ENCODE measurements around the gene PAEP. TPM values are rescaled to one million over a fixed set of nuclear protein-coding genes. Genes with fewer than 3 reads are reported as not detected.

Gene PAEP
- total RNA-seq, 3 donors from 2014 or later = not detected

DNA sequence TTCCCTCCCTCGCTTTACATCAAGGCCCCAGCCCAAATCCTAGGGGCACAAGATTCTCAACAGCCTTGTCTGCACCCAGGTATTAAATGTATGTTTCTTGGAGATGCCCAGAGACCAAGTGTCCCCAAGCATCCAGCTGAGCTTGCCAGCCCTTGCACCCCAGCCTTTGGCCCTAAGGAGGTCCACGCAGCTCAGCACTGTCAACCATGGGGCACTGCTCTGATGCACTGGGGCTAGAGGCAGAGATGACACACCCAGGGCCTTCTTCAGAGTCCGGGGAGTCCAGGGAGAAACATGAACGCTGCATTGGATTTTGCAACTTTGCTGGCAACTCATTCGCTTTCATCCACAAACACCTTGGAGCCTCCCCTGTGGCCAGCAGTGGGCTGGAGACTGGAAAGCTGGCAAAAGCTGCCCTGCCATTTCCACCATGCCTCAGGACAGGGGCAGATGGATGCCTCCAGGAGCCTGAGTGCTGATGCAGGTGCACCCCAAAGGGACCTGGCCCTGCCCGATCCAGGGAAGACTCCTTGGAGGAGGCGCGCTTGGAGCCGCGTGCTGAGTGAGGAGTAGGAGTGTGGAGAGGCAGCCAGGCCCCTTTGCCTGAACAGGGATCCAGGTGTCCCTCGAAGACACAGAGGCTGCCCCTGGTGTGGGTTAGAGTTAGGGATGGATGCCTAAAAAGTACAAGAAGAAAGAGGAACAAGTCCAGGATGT, 19.3 kb downstream of the PAEP start:
- no peaks in the 10 kb centered on the region for H3K4me1 ChIP-seq
- DNase-seq (ENCODE audit: low spot score in 2 of 2) = no peak
- H3K27me3 ChIP-seq = peaks cover 0 to 20% of the 10 kb centered on the region in 2 donors
- no peak overlapping the region for H3K4me3 ChIP-seq
- H3K36me3 ChIP-seq = no peaks in the 10 kb centered on the region
- no peaks in the 10 kb centered on the region for H3K9me3 ChIP-seq
- intact Hi-C loops (cut with DNase I; ENCODE audit: low total_unique reads) = no loop called here
- H3K27ac ChIP-seq = no peak overlapping the region
- TF ChIP-seq POLR2AphosphoS5 (IDR thresholded peaks at IDR 0.05) = no peak
- TF ChIP-seq, protein P1, sequence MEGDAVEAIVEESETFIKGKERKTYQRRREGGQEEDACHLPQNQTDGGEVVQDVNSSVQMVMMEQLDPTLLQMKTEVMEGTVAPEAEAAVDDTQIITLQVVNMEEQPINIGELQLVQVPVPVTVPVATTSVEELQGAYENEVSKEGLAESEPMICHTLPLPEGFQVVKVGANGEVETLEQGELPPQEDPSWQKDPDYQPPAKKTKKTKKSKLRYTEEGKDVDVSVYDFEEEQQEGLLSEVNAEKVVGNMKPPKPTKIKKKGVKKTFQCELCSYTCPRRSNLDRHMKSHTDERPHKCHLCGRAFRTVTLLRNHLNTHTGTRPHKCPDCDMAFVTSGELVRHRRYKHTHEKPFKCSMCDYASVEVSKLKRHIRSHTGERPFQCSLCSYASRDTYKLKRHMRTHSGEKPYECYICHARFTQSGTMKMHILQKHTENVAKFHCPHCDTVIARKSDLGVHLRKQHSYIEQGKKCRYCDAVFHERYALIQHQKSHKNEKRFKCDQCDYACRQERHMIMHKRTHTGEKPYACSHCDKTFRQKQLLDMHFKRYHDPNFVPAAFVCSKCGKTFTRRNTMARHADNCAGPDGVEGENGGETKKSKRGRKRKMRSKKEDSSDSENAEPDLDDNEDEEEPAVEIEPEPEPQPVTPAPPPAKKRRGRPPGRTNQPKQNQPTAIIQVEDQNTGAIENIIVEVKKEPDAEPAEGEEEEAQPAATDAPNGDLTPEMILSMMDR (IDR thresholded peaks at IDR 0.05) = no peak
- TF ChIP-seq POLR2A (IDR thresholded peaks at IDR 0.05) = no peak

- TF ChIP-seq POLR2A (IDR thresholded peaks at IDR 0.05) = no peak
- Histone ChIP-seq H3K9me3 (no peaks in the 10 kb centered on the region), H3K27ac (no peak overlapping the region), H3K4me3 (no peak overlapping the region), H3K27me3 (peaks cover 0 to 28% of the 10 kb centered on the region in 2 donors), H3K4me1 (no peaks in the 10 kb centered on the region), H3K36me3 (no peaks in the 10 kb centered on the region)
- no peak for DNase-seq (ENCODE audit: low spot score in 2 of 2)
- intact Hi-C loops (cut with DNase I; ENCODE audit: low total_unique reads) = no loop called here
Observed at GRCh38 chr9:135581636-135582426, 20.3 kb downstream of the PAEP start.

DNA sequence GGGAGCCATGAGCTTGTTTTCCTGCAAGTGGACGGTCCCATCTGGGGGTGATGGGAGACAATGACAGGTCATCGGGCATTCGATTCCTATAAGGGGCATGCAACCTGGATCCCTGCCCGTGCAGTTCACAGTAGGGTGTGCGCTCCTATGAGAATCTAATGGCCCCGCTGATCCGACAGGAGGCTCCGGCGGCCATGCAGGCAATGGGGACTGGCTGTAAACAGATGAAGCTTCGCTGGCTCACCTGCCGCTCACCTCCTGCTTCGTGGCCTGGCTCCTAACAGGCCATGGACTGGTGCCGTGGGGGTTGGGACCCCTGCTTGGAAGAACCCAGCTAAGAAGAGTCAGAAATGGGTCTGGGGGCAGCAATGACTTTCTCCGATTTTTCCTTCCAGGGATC, 21.0 kb downstream of the PAEP start:
- Histone ChIP-seq H3K27me3 (peaks cover 0 to 28% of the 10 kb centered on the region in 2 donors), H3K27ac (no peak overlapping the region), H3K9me3 (no peaks in the 10 kb centered on the region), H3K4me3 (no peak overlapping the region), H3K4me1 (no peaks in the 10 kb centered on the region), H3K36me3 (no peaks in the 10 kb centered on the region)
- intact Hi-C loops (cut with DNase I; ENCODE audit: low total_unique reads) = no loop called here
- no peak for DNase-seq (ENCODE audit: low spot score in 2 of 2)
- TF ChIP-seq, protein P1 (IDR thresholded peaks at IDR 0.05) = no peak
- TF ChIP-seq POLR2AphosphoS5 (IDR thresholded peaks at IDR 0.05) = no peak
- TF ChIP-seq POLR2A (IDR thresholded peaks at IDR 0.05) = no peak

GRCh38 chr9:135582966-135583687, 21.6 kb downstream of the PAEP start:
- no peaks in the 10 kb centered on the region for H3K9me3 ChIP-seq
- no peak for DNase-seq (ENCODE audit: low spot score in 2 of 2)
- H3K27me3 ChIP-seq = peaks cover 0 to 28% of the 10 kb centered on the region in 2 donors
- no peak overlapping the region for H3K27ac ChIP-seq
- intact Hi-C loops (cut with DNase I; ENCODE audit: low total_unique reads) = no loop called here
- TF ChIP-seq POLR2AphosphoS5 (IDR thresholded peaks at IDR 0.05) (no peak), POLR2A (IDR thresholded peaks at IDR 0.05) (no peak)
- TF ChIP-seq, protein P1 (IDR thresholded peaks at IDR 0.05) = no peak
- no peaks in the 10 kb centered on the region for H3K36me3 ChIP-seq
- no peak overlapping the region for H3K4me3 ChIP-seq
- H3K4me1 ChIP-seq = no peaks in the 10 kb centered on the region

DNA sequence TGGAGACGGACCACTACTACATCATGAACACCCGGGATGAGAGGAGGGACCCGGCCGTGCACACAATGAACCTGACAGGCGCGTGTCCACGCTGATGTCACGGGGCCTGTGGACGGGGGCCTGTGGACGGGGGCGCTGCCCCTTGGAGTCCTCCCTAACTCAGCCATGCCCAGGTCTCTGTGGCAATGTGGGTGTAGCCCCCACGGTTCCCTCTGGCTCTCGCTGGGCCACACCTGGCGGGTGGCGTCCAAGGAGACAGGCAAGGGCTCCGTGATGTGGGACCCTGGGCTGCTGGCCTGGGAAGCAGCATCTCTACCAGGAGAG, 22.1 kb downstream of the PAEP start:
- Histone ChIP-seq H3K27me3 (peaks cover 0 to 28% of the 10 kb centered on the region in 2 donors), H3K4me1 (no peaks in the 10 kb centered on the region), H3K4me3 (no peak overlapping the region), H3K9me3 (no peaks in the 10 kb centered on the region), H3K27ac (no peak overlapping the region), H3K36me3 (no peaks in the 10 kb centered on the region)
- TF ChIP-seq POLR2A (IDR thresholded peaks at IDR 0.05) = no peak
- TF ChIP-seq POLR2AphosphoS5 (IDR thresholded peaks at IDR 0.05) = no peak
- TF ChIP-seq, protein P1 (IDR thresholded peaks at IDR 0.05) = no peak
- DNase-seq (ENCODE audit: low spot score in 2 of 2) = no peak
- intact Hi-C loops (cut with DNase I; ENCODE audit: low total_unique reads) = no loop called here

Measured in breast epithelium (tissue), 4 donors.